ENCODE data around the gene RAC3.

Gene RAC3

DNA sequence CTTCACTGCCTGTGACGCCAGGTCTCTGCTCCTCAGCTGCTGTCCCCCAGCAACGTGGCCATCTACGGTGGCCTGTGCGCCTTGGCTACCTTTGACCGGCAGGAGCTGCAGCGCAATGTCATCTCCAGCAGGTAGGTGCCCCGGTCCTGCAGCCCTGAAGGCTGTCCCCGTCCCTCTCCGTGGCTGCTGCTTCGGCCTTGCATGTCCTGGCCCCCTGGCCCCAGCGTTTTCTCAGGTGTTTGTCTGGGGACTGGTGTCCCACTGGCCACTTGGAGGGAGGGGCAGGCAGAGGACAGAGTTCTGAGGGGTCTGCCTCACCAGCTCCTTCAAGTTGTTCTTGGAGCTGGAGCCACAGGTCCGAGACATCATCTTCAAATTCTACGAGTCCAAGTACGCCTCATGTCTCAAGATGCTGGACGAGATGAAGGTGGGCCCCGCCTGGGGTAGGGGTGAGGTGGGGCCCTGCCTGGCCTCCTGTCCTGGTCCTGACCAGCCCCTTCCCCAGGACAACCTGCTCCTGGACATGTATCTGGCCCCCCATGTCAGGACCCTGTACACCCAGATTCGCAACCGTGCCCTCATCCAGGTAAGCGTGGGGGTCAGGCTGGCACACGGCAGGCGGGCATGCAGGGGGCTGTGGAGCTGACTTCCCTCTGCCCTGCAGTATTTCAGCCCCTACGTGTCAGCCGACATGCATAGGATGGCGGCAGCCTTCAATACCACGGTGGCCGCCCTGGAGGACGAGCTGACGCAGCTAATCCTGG is 24.7 kb downstream of the RAC3 start:
- no peak for DNase-seq (ENCODE audit: low spot score)

DNA sequence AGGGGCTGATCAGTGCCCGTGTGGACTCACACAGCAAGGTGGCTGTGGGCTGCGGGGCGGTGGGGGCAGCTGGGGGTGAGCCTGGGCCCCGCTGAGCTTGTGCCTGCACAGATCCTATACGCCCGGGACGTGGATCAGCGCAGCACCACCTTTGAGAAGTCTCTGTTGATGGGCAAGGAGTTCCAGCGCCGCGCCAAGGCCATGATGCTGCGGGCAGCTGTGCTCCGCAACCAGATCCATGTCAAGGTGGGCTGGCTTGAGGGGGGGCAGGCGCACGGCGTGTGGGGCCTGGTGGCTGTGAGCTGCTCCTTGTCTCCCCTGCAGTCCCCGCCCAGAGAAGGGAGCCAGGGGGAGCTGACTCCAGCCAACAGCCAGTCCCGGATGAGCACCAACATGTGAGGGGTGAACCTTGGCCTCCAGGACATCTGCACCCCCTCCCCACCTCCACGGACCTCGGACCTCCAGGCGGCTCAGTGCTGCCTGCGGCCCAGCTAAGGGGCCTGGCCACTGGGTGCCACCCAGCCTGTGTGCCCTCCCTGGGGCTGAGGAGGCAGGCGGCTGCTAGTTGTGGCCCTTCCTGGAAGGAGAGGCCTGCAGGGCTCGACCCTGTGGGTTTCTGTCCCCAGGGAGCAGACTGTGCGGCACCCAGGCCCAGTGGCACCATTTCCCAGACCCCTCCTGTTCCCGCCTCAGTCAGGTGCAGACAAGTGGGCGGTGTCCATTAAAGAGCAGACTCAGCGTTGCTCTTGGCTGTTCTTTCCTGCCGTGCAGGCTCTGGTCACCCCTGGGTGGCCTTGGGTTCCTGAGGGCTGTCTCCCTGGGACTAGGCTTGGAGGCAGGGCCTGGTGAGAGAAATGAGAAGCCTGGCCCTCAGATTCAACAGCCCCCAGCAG is 25.5 kb downstream of the RAC3 start:
- no peak for DNase-seq (ENCODE audit: low spot score)

DNA sequence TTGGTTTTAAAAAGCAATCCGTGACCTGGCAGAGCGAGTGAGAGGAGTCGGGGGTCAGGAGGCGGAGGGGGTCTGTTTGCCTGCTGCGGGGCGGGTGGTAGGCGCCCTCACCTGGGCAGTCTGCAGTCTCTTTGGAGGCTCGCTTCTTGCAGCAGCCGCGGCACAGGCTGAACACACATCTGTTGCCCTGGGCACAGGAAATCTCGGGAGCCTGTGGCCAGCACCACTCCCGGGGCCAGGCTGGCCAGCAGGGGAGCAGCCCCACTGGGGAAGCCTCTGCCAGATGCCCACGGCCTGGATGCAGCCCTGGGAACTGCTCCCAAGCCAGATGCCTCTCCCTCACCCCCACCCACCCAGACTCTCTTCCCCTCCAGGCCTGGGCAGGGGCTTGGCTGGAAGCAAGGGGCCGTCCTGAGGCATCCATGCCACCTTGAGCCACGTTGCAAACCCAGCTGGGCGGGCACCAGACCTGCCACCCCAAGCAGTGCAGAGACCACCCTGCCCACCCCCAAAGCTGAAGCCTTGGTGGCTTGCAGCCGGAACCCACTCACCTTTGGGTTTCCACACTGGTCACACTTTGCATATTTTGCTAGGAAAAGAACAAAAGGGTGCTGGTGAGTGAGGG is 26.9 kb downstream of the RAC3 start:
- no peak for DNase-seq (ENCODE audit: low spot score)

GRCh38 chr17:82058855-82059249 is 27.4 kb downstream of the RAC3 start:
- no peak for DNase-seq (ENCODE audit: low spot score)

- DNase-seq (ENCODE audit: low spot score) = no peak
Observed at GRCh38 chr17:82059272-82060000, 28.0 kb downstream of the RAC3 start.

DNA sequence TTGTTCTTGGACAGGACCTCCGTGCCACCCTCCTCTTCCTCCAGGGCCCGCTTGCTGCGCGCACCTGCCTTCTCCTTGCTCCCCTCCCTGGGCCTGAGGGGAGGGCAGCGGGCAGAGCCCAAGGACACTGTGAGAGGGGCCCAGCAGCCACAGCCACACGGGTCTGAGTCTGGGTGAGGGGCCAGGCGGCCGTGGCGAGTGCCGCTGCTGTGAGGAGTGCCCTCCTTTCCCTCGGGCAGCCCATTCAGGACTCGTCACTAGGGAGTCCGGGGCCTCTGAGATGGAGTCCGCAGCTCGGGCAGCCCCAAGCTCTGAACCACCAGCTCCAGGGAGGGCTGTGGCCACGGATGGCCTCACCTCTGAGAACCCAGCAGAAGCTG is 28.5 kb downstream of the RAC3 start:
- no peak for DNase-seq (ENCODE audit: low spot score)

GRCh38 chr17:82060614-82061013 is 29.1 kb downstream of the RAC3 start:
- DNase-seq (ENCODE audit: low spot score) = no peak

DNA sequence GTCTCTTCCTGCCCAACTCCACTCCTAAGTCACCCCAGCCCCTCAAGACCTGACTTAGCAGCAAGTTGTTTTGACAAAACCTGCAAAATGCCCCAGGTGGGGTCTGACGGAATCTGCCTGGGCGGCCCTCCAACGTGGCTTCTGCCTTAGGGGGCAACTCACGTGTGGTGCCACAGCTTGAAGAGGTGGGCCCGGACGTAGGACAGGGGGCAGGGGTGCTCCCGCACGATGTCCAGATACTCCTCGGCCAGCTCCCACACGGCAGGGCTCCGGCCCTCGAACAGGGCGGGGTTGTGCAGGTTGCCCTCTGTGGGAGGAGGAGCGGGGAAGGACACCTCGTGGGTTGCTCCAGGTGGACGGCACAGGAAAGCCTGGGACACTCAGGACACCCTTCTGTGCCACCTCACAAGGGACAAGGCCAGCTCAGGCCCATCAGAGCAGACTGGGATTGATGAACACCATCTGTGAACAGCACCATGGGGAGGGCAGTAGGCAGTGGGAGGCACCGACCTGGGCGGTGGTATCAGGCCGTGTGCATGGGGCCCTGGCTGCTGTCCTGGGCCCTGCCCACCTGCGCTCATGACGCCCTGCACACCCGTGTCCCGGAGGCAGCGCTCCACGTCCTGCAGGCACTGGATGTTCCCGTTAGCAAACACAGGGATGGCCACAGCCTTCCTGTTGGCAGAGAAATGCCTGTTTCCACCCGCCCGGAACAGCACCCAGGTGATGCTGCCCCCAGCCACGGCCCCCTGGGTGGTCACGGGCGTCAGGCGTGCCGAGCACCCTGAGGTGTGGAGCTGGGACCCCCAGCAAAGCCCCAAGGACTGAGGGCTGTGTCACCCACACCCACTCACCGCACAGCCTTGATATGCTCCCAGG is 29.8 kb downstream of the RAC3 start:
- no peak for DNase-seq (ENCODE audit: low spot score)

DNA sequence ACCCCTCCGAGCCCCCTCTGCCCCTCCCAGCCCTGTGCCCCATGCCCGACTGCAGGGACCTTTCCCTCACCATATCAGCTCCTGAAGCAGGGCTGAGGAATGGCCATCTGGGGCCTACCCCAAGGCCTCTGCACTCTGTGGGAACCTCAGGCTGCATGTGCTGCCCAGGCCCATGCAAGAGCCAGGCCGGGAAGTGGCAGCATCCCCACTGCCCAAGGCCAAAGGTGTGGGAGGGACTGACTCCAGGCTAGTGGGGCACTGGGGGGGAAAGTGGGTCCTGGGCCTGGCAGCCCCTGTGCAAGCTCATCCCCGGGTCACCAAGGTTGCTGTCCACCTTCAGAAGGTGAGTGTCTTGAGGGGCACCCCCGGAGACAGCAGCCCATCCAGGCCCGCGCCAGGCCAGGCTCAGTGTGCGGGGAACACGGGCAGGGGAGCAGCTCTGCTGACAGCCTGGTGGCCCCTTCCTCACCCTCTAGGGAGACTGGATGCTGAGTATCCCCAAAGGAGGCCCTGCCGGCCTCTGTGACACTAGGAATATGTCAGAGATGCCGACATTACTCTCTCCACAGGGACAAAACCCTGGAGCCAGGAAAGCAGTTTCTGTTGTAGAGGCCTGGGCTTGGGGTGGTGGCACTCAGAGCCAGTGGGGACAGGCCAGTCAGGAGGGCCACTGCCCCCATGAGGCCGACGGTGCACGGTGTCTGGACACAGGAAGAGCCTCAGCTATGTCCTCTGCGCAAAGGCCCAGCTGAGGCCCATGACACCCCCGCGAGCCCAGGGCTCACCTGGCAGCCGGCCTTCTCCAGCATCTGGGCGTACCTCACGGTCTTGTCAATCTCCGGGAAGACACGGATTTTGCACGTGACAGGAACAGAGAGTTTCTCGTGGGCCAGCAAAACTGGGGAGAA is 30.9 kb downstream of the RAC3 start:
- DNase-seq (ENCODE audit: low spot score) = no peak

- DNase-seq (ENCODE audit: low spot score) = no peak
Observed at GRCh38 chr17:82062984-82063368, 31.5 kb downstream of the RAC3 start.

- DNase-seq (ENCODE audit: low spot score) = no peak
Observed at GRCh38 chr17:82063424-82064415, 32.2 kb downstream of the RAC3 start.

GRCh38 chr17:82064433-82065192 is 33.1 kb downstream of the RAC3 start:
- no peak for DNase-seq (ENCODE audit: low spot score)

DNA sequence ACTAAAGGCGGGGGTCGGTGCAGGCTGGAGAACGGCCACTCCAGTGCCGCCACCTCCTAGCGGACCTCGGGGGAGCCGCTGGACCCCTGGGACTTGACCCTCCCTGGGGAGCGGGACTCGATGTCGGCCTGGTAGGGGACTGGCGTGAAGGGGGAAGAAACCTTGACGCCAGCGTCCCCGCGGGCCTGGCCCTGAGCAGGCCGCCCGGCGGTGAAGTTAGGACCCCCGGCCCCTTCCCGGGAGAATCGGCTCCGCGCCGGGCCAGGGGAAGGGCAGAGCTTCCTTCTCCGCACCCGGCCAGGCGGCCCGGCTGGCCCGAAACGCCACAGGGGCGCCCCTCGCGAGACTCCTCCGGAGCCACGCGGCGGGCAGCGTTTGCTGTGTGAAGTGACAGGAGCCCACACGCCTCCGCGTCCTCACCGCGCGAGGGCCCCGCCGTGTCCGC is 33.7 kb downstream of the RAC3 start:
- peak; percentile 47 for DNase-seq (ENCODE audit: low spot score)

- peak; percentile 91 for DNase-seq (ENCODE audit: low spot score)
Observed at GRCh38 chr17:82065638-82066303, 34.3 kb downstream of the RAC3 start, which contains the start of gene DUS1L. Gene DUS1L (minus strand): TSS chr17:82065804. CDS start chr17:82065059, 745 bp downstream.

DNA sequence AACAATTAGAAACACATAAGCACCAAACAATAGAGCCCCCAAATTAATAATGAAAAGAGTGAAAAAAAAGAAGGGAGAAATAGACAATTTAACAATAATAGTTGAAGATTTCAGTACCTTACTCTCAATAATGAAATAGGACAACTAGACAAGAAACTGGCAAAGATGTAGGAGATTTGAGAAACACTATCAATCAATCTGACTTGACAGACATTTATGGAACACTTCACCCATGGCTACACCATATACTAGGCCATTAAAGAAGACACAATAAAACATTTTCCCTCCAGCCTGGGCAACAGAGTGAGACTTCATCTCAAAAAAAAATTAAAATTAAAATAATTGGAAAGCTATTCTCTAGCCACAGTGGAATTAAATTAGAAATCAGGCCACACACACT is 39.1 kb downstream of the RAC3 start:
- no peak for DNase-seq (ENCODE audit: low spot score)

DNA sequence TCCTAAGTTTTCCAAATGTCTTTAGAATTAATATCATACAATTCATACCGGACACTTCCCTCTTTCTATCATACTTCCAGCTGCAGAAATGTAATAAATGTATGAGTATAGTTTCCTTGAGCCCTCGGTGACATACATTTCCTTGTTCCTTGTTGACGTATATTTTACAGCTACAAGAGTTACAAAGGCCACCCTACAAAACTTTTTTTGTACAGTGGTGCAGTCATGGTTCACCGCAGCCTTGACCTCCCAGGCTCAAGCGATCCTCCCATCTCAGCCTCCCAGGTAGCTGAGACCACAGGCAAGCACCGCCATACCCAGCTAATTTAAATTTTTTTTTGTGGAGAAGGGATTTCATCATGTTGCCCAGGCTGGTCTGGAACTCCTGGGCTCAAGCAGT is 41.3 kb downstream of the RAC3 start:
- no peak for DNase-seq (ENCODE audit: low spot score)

DNA sequence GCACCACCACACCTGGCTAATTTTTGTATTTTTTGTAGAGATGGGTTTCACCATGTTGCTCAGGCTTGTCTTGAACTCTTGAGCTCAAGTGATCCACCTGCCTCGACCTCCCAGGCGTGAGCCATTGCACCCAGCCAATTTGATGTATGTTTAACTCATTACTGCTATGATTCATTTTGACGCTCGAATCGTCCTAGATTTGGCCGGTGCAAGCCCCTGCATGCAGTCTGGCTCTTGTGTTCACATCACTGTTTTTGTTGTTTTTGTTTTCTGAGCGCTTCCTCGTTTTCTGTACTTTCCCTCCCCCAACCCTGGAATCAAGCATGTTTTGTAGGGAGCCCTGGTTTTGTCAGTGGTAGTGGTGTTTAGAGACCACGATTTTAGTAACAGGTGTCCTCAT is 42.0 kb downstream of the RAC3 start:
- DNase-seq (ENCODE audit: low spot score) = no peak

Measured in AG08395 (cell line).